Measurements from ENCODE around the gene CLASP2.
"Not testable (repeated sequence)": the region's sequence is repeated elsewhere in the genome, so short reads cannot be mapped to it uniquely, and the experiment has no call there.

CLASP2 gene

GRCh38 chr3:33717866-33718594 lies at the start of gene CLASP2:
Gene CLASP2, minus strand, starts transcription at chr3:33718254. Its CDS starts 252 bp downstream, at chr3:33718002.
- DNase-seq (ENCODE audit: low spot score) = peak; percentile 94

GRCh38 chr3:33758864-33759263 lies 40.8 kb upstream of the CLASP2 start:
- DNase-seq (ENCODE audit: low spot score) = peak; percentile 34

GRCh38 chr3:33758281-33758680 lies 40.2 kb upstream of the CLASP2 start:
- no peak for DNase-seq (ENCODE audit: low spot score)

DNA sequence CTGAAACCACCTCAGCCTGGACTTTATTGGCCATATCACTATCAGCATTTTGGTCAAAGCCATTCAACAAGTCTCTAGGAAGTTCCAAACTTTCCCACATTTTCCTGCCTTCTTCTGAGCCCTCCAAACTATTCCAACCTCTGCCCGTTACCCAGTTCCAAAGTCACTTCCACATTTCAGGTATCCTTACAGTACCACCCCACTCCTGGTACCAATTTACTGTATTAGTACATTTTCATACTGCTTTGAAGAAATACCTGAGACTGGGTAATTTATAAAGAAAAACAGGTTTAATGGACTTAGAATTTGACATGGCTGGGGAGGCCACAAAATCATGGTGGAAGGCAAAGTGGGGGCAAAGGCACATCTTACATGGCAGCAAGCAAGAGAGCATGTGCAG lies 36.3 kb upstream of the CLASP2 start:
- DNase-seq (ENCODE audit: low spot score) = not testable (repeated sequence)

GRCh38 chr3:33751336-33751735 lies 33.3 kb upstream of the CLASP2 start:
- no peak for DNase-seq (ENCODE audit: low spot score)

GRCh38 chr3:33750211-33750548 lies 32.1 kb upstream of the CLASP2 start:
- DNase-seq (ENCODE audit: low spot score) = no peak

GRCh38 chr3:33749546-33750210 lies 31.6 kb upstream of the CLASP2 start:
- DNase-seq (ENCODE audit: low spot score) = no peak

DNA sequence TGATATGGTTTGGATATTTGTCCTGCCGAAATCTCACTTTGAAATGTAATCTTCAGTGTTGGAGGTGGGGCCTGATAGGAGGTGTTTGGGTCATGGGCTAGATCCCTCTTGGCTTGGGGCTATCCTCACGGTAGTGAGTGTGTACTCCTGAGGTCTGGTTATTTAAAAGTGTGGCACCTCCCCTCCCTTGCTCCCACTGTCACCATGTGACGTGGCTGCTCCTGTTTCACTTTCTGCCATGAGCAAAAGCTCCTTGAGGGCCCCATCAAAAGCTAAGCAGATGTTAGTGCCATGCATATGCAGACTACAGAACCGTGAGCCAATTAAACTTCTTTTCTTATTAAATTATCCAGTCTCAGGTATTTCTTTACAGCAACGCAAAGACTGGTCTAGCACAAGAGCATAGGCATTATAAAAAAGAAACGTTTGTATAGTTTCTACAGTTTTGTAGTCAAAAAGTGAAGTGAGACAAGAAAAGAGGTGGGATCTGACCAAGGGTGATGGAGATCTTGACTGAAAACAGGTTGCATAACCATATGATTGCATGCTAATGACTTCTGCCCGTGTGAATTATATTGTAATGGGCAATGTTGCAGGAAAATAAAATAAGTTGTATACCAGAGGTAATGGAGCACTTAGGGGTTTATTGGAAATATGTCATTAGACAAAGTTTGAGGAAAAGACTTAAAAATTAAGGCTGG lies 28.5 kb upstream of the CLASP2 start:
- no peak for DNase-seq (ENCODE audit: low spot score)

- no peak for DNase-seq (ENCODE audit: low spot score)
Measured at GRCh38 chr3:33737146-33737545, 19.1 kb upstream of the CLASP2 start.

DNA sequence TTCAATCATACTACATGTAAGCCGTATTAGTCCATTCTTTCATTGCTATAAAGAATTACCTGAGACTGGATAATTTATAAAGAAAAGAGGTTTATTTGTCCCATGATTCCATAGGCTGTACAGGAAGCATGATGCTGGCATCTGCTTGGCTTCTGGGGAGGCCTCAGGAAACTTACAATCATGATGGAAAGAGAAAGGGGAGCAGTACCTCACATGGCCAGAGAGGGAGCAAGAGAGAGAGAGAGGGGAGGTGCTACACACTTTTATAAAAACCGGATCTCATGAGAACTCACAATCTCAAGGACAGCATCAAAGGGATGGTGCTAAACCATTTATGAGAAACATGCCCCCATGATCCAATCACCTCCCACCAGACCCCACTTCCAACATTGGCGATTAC lies 14.3 kb upstream of the CLASP2 start:
- DNase-seq (ENCODE audit: low spot score) = no peak

GRCh38 chr3:33729993-33730392 lies 11.9 kb upstream of the CLASP2 start:
- no peak for DNase-seq (ENCODE audit: low spot score)

DNA sequence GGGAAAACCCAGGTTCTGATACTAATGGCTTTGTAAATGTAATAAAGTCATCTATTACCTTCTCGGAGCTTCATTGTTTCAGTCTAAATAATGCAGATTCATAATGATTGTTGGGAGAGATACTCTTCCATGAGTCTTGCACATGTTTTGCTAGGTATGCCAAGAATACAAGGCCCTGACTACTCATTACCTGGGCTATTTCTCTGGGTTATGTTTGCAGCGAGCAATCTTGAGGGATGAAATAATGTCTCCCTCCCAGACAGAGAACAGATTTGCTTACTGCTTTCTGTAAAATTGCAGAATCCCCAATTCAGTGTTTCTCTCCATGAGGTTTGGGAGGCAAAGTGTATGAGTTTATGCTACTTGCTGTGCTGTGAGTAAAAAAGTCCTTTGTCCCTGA lies 6.2 kb upstream of the CLASP2 start:
- no peak for DNase-seq (ENCODE audit: low spot score)

DNA sequence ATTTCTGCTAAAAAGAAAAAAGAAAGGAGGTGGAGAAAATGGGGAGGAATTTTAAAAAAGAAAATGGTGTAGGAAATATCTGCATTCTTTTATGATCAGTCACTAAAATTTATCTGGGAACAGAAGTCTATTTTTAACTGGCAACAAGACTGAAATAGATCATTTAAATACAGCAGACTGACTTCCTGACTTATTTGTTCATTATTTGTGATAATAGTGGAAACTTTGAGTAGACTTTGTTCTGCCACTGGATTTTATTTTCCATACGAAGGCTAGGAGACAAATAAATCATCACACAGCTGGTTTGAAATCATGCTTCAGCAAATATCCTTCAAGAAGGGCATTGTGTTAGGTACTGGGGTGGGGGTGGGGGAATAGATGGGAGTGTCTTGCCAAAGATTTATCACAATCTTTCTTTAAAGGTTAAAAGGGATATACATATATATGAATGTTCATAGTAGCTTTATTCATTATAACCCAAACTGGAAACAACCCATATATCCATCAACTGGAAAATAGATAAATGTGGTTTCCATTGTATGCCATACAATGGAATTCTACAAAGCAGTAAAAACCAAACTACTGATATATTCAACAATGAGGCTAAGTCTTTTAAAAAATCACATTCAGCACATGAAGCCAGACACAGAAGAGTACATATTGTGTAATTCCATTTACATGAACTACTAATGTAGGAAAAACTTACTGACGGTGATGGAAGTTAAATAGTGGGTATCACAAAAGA lies 4.7 kb upstream of the CLASP2 start:
- DNase-seq (ENCODE audit: low spot score) = peak; percentile 36

- DNase-seq (ENCODE audit: low spot score) = no peak
Measured at GRCh38 chr3:33722191-33722590, 4.1 kb upstream of the CLASP2 start.

DNA sequence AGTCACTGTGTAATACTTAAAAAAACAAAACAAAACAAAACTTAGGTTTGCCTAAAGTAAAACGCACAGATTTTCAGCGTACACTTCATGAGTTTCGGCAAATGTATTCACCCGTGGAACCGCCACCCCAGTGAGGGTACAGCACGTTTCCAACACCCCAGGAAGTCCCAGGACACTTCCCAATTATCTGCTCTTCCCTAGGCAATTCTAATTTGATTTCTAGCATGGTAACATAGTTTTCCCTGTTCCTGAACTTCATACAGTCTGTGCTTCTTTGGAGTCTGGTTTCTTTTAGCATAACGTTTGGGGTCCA lies 497 bp upstream of the CLASP2 start:
- DNase-seq (ENCODE audit: low spot score) = no peak

- DNase-seq (ENCODE audit: low spot score) = peak; percentile 73
Measured at GRCh38 chr3:33717616-33717865, 513 bp downstream of the CLASP2 start.

DNA sequence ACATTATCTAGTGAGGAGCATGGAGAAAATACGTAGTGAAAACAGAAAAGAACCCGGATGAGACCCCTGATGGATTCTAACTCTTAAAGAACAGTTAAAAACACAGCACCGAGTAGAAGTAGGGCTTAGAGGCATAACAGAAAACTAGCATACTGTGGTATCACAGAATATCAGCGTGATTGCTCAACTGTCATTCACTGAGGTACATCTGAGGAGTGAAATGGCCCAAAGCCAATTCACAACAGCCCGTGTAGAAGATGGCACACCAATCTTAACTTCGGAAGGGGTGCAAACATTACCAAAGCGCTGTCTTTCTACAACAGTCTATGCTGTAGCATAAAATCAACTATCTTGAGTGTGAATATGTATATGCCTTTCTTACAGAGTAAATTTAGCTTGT lies 1.8 kb downstream of the CLASP2 start:
- DNase-seq (ENCODE audit: low spot score) = no peak

DNA sequence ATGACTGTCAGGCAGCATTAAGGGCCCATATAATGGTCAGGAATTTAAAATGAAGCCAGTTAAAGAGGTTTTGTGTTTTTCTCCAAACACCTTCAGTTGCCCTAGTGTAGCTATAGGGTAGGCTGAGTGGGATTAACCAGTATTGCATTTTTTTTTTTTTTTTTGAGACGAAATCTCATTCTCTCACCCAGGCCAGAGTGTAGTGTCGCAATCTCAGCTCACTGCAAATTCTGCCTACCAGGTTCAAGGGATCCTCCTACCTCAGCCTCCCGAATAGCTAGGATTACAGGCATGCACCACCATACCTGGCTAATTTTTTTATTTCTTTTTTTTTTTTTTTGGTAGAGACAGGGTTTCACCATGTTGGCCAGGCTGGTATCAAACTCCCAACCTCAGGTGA lies 7.0 kb downstream of the CLASP2 start:
- no peak for DNase-seq (ENCODE audit: low spot score)

DNA sequence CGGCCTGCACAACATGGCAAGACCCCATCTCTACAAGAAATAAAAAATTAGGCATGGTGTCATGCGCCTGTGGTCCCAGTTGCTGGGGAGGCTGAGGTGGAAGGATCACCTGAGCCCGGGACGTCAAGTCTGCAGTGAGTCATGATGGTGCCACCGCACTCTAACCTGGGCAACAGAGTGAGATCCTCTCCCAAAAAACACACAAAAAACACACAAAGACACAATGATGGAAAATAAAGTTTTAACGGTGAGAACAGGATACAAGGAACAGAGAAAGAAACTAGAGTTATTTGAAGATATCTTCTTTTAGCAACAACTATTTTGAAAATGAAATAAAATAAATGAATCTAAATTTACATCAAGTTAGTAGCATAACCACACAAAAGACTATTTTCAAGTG lies 12.0 kb downstream of the CLASP2 start:
- no peak for DNase-seq (ENCODE audit: low spot score)

GRCh38 chr3:33704891-33705290 lies 13.2 kb downstream of the CLASP2 start:
- DNase-seq (ENCODE audit: low spot score) = no peak

GRCh38 chr3:33699275-33699674 lies 18.8 kb downstream of the CLASP2 start:
- no peak for DNase-seq (ENCODE audit: low spot score)

- no peak for DNase-seq (ENCODE audit: low spot score)
Measured at GRCh38 chr3:33694944-33695343, 23.1 kb downstream of the CLASP2 start.

DNA sequence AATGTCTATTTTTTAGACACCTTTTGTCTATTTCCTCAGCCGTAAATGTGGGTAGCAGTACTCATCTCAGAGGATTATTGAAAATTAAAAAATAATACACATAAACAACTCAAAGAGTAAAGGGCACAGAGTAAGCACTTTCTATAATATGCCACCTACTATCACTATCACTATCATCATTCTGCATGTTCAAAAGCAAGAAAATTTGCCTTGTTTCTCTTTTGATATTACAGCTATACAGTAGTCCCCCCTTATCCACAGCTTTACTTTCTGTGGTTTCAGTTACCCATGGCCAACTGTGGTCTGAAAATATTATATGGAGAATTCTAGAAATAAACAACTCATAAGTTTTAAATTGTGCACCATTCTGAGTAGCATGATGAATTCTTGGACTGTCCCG lies 27.7 kb downstream of the CLASP2 start:
- no peak for DNase-seq (ENCODE audit: low spot score)
